K562 (cell line): ENCODE results near the gene S100A9. TPM values are rescaled to one million over a fixed set of nuclear protein-coding genes. Genes with fewer than 3 reads are reported as not detected.

Experiments
- EHMT2 ChIP-seq: fragments of 450-650 bp; IDR thresholded peaks from 2 replicates; pipeline ENCODE4 v1.6.1; 2018; ENCODE audit warnings: antibody characterized with exemption
- FOS ChIP-seq: IDR thresholded peaks from 3 replicates; pipeline ENCODE4 v1.6.1; 2011; ENCODE audit not compliant: insufficient read length; ENCODE audit errors: extremely low read depth
- KDM4B ChIP-seq, 2 experiments: fragments of 450-650 bp in 1 of 2; sonication (generic) in 1 of 2; IDR thresholded peaks; 2 replicates each; pipeline ENCODE4 v1.6.1; 2016 to 2017; ENCODE audit warnings: borderline replicate concordance in 2 of 2, antibody characterized with exemption in 1 of 2, low read depth in 1 of 2, mild to moderate bottlenecking in 1 of 2
- NCOA1 ChIP-seq: fragments of 450-650 bp; IDR thresholded peaks from 2 replicates; pipeline ENCODE4 v1.6.1; 2016; ENCODE audit warnings: low read depth
- NCOA4 ChIP-seq: fragments of 450-650 bp; IDR thresholded peaks from 2 replicates; pipeline ENCODE4 v1.6.1; 2018; ENCODE audit warnings: mild to moderate bottlenecking; ENCODE audit not compliant: partially characterized antibody
- RBM15 ChIP-seq: fragments of 200-400 bp; formaldehyde crosslinking; IDR thresholded peaks from 2 replicates; pipeline ENCODE4 v1.6.1; 2018; ENCODE audit warnings: mild to moderate bottlenecking, low read length, moderate library complexity; ENCODE audit not compliant: insufficient read depth
- ZNF316 ChIP-seq: fragments of 450-650 bp; IDR thresholded peaks from 2 replicates; pipeline ENCODE4 v1.6.1; 2016
- polyA plus RNA-seq, 8 experiments: library from polyadenylated mRNA; depleted of rRNA in 4 of 8; stranded (reverse) in 5 of 8; unstranded in 3 of 8; fragments of >200 nt; fragmentation: Nextera tagmentation in 2 of 8; fragmentation: Illumina TruSeq in 1 of 8; extraction: Ambion mirVana in 2 of 8; extraction: Trizol in 1 of 8; gene quantifications; 2 replicates each; pipeline versions ENCODE4 v1.2.1 to v1.2.3, GENCODE V29; 2011 to 2014; ENCODE audit warnings: inconsistent platforms in 1 of 8, missing spikeins in 1 of 8
- total RNA-seq, 7 experiments: library from RNA; depleted of rRNA in 6 of 7; stranded (reverse); fragments of >200 nt in 6 of 7; fragmentation: Illumina TruSeq in 2 of 7; extraction: Trizol in 2 of 7; gene quantifications; 2 replicates each; pipeline versions ENCODE4 v1.2.1 to v1.2.3, GENCODE V29; 2011 to 2021; ENCODE audit warnings: low replicate concordance in 1 of 7
- TF ChIP-seq, protein P1 (sequence below): fragments of 250-450 bp; sonication (Bioruptor Pico); IDR thresholded peaks from 2 replicates; pipeline ENCODE4 v1.4.0; 2020
- TF ChIP-seq, protein P2 (sequence below): fragments of 450-650 bp; IDR thresholded peaks from 2 replicates; pipeline ENCODE4 v1.6.1; 2016; ENCODE audit warnings: borderline replicate concordance
- TF ChIP-seq, protein P3 (sequence below): sonication (generic); IDR thresholded peaks from 2 replicates; pipeline ENCODE4 v1.6.1; 2016
- TF ChIP-seq, protein P4 (sequence below): fragments of 200-800 bp; sonication (Bioruptor generic); IDR thresholded peaks from 2 replicates; pipeline ENCODE4 v1.6.1; 2016; ENCODE audit warnings: missing genetic modification characterization, missing compliant biosample characterization

Gene S100A9
- total and polyA plus RNA-seq, 9 of the 15 experiments (the other 6 are each of a cell fraction or from before 2014, with no cell fraction given): 0.80 TPM; not detected in 8

DNA sequence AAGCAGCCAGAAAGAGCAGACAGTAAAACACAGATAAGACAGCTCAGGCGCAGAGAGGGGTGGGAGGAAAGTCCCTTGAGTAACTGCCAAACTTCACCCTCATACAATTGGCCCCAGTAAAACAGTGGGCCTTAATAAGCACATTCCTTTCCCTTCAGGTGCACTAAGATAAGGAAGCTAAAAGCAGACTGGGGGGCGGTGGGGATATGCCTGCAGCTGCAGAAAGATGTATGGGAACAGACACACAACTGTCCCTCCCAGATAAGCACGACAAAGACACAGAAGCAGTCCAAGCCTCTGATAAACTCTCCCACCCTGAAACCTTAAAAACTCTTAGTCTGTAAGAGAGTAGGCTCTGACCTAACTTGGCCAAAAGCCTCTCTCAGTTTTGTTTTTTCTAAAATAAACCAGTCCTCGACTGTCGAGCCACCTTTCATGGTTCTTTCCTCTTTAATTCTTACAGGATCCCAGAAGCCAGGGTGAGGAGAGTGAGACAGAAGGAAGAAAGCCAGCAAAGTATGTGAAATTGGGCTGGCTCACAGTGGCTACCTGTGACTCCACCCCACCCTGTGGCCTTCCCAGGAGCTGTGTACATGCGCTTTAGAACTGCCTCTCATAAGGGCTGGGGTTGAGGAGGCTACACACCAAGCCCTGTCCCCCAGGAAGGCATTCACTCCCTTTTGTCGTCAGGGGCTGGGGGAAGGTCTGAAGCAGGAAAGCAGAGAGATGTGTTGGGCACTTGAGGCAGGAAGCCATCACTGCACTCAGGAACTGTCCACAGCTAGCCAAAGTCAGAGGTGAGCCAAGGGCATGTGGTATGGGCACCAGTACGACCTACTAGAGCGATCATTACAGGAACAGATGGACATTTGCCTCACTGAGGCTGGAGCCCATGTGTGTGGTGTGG lies 13.6 kb upstream of the S100A9 start (continued):
- TF ChIP-seq, protein P1, sequence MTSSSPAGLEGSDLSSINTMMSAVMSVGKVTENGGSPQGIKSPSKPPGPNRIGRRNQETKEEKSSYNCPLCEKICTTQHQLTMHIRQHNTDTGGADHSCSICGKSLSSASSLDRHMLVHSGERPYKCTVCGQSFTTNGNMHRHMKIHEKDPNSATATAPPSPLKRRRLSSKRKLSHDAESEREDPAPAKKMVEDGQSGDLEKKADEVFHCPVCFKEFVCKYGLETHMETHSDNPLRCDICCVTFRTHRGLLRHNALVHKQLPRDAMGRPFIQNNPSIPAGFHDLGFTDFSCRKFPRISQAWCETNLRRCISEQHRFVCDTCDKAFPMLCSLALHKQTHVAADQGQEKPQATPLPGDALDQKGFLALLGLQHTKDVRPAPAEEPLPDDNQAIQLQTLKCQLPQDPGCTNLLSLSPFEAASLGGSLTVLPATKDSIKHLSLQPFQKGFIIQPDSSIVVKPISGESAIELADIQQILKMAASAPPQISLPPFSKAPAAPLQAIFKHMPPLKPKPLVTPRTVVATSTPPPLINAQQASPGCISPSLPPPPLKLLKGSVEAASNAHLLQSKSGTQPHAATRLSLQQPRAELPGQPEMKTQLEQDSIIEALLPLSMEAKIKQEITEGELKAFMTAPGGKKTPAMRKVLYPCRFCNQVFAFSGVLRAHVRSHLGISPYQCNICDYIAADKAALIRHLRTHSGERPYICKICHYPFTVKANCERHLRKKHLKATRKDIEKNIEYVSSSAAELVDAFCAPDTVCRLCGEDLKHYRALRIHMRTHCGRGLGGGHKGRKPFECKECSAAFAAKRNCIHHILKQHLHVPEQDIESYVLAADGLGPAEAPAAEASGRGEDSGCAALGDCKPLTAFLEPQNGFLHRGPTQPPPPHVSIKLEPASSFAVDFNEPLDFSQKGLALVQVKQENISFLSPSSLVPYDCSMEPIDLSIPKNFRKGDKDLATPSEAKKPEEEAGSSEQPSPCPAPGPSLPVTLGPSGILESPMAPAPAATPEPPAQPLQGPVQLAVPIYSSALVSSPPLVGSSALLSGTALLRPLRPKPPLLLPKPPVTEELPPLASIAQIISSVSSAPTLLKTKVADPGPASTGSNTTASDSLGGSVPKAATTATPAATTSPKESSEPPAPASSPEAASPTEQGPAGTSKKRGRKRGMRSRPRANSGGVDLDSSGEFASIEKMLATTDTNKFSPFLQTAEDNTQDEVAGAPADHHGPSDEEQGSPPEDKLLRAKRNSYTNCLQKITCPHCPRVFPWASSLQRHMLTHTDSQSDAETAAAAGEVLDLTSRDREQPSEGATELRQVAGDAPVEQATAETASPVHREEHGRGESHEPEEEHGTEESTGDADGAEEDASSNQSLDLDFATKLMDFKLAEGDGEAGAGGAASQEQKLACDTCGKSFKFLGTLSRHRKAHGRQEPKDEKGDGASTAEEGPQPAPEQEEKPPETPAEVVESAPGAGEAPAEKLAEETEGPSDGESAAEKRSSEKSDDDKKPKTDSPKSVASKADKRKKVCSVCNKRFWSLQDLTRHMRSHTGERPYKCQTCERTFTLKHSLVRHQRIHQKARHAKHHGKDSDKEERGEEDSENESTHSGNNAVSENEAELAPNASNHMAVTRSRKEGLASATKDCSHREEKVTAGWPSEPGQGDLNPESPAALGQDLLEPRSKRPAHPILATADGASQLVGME (CRISPR knock-in tag): no peak
- TF ChIP-seq NCOA4 (peak; percentile 94), FOS (no peak), RBM15 (no peak), ZNF316 (peak; percentile 68), KDM4B (IDR thresholded peaks at IDR 0.05; ENCODE audit: borderline replicate concordance in 2 of 2, low read depth in 1 of 2) (no peak), NCOA1 (peak; percentile 96), EHMT2 (no peak)
- TF ChIP-seq, protein P2, sequence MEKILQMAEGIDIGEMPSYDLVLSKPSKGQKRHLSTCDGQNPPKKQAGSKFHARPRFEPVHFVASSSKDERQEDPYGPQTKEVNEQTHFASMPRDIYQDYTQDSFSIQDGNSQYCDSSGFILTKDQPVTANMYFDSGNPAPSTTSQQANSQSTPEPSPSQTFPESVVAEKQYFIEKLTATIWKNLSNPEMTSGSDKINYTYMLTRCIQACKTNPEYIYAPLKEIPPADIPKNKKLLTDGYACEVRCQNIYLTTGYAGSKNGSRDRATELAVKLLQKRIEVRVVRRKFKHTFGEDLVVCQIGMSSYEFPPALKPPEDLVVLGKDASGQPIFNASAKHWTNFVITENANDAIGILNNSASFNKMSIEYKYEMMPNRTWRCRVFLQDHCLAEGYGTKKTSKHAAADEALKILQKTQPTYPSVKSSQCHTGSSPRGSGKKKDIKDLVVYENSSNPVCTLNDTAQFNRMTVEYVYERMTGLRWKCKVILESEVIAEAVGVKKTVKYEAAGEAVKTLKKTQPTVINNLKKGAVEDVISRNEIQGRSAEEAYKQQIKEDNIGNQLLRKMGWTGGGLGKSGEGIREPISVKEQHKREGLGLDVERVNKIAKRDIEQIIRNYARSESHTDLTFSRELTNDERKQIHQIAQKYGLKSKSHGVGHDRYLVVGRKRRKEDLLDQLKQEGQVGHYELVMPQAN: no peak; the same call in 1 of the 2 replicates
- TF ChIP-seq, protein P3, sequence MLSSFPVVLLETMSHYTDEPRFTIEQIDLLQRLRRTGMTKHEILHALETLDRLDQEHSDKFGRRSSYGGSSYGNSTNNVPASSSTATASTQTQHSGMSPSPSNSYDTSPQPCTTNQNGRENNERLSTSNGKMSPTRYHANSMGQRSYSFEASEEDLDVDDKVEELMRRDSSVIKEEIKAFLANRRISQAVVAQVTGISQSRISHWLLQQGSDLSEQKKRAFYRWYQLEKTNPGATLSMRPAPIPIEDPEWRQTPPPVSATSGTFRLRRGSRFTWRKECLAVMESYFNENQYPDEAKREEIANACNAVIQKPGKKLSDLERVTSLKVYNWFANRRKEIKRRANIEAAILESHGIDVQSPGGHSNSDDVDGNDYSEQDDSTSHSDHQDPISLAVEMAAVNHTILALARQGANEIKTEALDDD: no peak
- TF ChIP-seq, protein P4, sequence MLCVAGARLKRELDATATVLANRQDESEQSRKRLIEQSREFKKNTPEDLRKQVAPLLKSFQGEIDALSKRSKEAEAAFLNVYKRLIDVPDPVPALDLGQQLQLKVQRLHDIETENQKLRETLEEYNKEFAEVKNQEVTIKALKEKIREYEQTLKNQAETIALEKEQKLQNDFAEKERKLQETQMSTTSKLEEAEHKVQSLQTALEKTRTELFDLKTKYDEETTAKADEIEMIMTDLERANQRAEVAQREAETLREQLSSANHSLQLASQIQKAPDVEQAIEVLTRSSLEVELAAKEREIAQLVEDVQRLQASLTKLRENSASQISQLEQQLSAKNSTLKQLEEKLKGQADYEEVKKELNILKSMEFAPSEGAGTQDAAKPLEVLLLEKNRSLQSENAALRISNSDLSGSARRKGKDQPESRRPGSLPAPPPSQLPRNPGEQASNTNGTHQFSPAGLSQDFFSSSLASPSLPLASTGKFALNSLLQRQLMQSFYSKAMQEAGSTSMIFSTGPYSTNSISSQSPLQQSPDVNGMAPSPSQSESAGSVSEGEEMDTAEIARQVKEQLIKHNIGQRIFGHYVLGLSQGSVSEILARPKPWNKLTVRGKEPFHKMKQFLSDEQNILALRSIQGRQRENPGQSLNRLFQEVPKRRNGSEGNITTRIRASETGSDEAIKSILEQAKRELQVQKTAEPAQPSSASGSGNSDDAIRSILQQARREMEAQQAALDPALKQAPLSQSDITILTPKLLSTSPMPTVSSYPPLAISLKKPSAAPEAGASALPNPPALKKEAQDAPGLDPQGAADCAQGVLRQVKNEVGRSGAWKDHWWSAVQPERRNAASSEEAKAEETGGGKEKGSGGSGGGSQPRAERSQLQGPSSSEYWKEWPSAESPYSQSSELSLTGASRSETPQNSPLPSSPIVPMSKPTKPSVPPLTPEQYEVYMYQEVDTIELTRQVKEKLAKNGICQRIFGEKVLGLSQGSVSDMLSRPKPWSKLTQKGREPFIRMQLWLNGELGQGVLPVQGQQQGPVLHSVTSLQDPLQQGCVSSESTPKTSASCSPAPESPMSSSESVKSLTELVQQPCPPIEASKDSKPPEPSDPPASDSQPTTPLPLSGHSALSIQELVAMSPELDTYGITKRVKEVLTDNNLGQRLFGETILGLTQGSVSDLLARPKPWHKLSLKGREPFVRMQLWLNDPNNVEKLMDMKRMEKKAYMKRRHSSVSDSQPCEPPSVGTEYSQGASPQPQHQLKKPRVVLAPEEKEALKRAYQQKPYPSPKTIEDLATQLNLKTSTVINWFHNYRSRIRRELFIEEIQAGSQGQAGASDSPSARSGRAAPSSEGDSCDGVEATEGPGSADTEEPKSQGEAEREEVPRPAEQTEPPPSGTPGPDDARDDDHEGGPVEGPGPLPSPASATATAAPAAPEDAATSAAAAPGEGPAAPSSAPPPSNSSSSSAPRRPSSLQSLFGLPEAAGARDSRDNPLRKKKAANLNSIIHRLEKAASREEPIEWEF (CRISPR knock-in tag): peak; percentile 97
